Stimulated activated CD8-positive, alpha-beta memory T cell treated with anti-CD3 and anti-CD28 coated beads, Interleukin-7, amount 100 ng/mL, for 4 hours (primary cell): ENCODE measurements around the gene ELF1.
"Not testable (repeated sequence)": the region's sequence is repeated elsewhere in the genome, so short reads cannot be mapped to it uniquely, and the experiment has no call there.

ENCODE experiments used
- DNase-seq, 2 donors: peaks; one replicate each; pipeline ENCODE4 v3.0.0-alpha.2; 2020; ENCODE audit warnings: low read depth in 2 of 2

Gene ELF1

DNA sequence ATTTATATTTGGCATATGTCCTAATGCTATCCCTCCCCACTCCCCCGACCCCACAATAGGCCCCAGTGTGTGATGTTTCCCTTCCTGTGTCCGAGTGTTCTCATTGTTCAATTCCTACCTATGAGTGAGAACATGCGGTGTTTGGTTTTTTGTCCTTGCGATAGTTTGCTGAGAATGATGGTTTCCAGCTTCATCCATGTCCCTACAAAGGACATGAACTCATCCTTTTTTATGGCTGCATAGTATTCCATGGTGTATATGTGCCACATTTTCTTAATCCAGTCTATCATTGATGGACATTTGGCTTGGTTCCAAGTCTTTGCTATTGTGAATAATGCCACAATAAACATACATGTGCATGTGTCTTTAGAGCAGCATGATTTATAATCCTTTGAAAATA is 23.3 kb upstream of the ELF1 start:
- not testable (repeated sequence) for DNase-seq

- DNase-seq = no peak
These were observed 21.6 kb upstream of the ELF1 start for GRCh38 chr13:41040584-41041334.

DNA sequence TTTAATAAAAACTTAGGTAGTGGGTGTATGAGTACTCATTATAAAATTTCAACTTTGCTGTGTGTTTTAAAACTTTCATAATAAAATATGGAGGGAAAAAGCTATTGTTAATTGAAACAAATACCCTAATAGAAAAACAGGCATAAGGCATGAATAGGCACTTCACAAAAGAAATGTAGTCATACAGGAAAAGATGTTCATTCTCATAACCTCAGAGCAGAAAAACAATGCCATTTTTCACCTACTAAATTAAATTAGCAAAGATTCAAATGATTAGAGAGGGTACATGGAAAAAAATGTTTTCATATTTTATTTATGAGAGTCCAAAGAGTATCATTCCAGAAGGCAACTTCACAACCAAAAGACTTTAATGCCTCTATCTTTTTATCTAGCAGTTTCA is 20.6 kb upstream of the ELF1 start:
- no peak for DNase-seq

DNA sequence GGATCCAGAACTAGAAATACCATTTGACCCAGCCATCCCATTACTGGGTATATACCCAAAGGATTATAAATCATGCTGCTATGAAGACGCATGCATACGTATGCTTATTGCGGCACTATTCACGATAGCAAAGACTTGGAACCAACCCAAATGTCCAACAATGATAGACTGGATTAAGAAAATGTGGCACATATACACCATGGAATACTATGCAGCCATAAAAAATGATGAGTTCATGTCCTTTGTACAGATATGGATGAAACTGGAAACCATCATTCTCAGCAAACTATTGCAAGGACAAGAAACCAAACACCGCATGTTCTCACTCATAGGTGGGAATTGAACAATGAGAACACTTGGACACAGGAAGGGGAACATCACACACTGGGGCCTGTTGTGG is 17.4 kb upstream of the ELF1 start:
- not testable (repeated sequence) for DNase-seq

- DNase-seq = no peak
These were observed 15.8 kb upstream of the ELF1 start for GRCh38 chr13:41034881-41035280.

DNA sequence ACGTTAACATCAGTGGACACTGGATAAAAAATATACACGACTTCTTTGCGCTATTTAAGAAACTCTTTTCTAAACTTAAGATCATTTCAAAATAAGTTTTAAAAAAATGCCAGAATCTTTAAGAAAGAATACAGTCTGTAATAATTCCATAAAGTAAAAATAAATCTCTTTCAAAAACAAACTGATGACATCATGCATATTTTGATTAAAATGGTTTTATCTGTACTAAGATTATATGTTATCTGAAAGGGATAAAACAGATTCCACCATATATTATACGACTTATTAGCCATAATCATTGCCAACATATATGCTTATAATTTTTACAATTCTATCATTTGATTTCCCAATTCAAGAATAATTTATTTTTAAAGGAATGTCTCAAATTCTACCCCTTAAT is 15.3 kb upstream of the ELF1 start:
- no peak for DNase-seq

DNA sequence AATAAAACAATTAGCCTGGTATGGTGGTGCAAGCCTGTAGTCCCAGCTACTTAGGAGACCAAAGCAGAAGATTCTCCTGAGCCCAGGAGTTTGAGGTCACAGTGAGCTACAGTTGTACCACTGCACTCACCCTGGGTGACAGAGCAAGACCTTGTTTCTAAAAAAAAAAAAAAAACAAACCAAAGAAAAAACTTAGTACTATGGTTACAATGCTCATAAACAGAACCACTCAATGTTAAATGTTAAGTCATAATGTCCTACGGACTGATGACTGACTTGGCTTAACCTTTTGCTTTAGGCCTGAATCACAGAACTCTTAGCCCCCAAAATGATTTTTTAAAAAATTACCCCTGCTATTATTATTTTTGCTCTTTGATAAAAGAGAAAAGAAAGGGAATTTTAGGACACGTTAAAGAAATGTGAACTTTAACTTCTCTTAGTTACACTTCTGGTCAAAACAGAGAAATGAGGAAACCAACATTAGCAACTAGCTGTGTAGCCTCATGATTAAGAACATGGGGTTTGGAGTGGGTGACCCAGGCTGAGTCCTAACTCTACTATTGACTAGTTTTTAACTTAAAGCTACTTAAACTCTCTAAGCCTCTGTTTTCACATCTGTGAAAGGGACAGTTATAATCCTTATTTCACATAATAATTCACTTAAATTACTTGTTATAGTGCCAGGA is 13.7 kb upstream of the ELF1 start:
- DNase-seq = no peak

GRCh38 chr13:41029629-41030028 is 10.5 kb upstream of the ELF1 start:
- no peak for DNase-seq

GRCh38 chr13:41028051-41028450 is 8.9 kb upstream of the ELF1 start:
- no peak for DNase-seq

DNA sequence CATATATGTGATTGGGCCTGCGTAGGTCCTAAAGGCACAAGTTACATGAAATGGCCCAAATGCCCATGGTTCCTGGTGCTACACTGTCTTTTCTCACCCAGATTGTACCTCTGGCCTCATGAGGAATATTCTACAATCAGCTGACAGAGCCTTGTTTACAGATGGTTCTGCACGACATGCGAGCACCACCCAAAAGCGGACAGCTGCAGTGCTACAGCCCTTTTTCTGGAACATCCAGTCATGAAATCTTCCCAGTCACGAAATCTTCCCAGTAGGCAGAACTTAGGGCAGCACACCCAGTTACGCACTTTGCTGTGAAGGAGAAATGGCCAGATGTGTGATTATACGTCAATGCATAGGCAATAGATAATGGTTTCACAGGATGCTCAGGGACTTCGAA is 7.7 kb upstream of the ELF1 start:
- no peak for DNase-seq

DNA sequence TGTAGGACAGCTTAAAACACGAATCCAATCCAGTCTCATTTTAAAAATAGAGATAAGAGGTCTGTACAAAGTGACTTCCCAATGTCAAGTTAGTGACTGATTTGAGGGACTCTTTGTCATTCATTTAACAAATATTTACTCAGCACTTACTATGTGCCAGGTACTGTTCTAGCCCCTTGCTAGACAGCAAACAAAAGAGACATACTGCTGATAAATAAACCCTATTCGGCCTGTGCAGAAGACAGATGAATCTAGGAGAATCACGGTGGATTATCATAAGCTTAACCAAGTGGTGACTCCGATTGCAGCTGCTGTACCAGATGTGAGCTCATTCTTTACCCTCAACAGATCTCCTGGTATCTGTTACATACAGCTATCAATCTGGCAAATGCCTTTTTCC is 6.4 kb upstream of the ELF1 start:
- no peak for DNase-seq

- DNase-seq = no peak
These were observed 647 bp upstream of the ELF1 start for GRCh38 chr13:41019578-41020347.

GRCh38 chr13:41018602-41018948 is 541 bp downstream of the ELF1 start:
- no peak for DNase-seq

DNA sequence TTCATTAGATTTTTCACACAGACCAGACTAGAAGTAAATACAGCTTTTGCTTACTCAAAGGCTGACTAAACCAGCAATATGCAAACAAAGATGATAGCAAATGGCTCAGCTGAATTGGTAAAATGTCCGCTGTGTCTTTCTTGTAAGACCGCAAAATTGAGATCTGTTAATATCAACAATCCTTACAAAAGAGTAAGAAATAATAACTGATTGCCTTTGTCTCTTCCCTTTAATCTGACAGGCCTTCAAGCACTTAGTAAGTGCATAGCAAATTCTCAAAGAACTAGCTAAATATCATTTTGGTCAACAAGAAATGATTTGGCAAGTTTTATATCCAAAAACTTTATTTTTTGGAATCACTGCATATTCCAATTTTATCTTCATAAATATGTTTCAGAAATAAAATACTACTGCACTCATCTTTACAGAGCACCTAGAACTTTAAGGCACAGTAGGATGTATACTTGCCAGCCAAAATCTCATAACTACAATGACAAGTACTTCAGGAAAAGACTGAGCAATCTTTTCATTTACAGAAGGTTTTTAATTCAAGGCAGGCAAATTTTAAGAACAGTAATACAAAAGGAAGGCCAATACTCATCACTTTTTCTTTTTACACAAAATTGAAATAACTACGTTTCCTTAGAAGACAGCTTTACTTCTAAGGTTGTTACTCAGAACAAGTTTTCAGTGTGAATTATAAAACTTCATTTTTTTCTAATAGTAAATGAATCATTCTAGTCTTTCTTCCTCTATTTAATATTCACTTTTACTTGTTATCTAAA is 1.1 kb downstream of the ELF1 start:
- no peak for DNase-seq

DNA sequence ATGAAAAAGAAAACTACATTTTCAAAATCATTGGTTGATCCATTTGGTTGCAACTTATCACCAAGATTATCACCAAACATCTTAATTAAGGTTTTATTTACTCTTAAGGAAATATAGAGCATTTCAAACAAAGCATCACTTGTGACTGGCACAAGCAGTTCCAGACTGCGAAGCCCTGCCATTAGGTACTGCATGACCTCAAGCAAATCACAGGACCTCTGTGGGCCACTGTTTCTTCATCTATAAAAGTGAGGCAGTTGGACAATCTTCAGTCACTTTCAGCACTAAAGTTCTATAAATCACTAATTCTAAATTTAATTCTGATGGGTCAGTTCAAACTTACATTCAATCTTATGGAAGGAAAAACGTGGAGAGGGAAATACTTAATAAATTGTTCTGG is 2.0 kb downstream of the ELF1 start:
- no peak for DNase-seq

DNA sequence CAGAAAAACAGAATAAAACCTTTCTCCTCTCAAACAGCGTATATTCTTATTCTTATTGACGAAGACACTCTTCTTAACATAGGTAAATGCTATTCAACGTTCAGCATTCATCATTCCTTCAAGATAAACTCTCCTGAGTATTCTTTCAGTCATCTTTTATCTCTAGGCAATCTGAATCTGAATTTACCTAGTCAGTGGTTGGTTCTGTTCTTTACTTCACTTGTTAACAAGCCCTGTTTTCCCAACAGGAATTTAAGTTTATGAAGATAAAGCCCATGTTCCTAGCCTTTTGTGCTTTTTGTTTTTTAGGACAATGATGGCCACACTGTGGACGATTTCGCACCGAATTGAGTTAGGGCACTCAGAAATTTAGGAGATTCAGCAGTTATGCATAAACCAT is 3.2 kb downstream of the ELF1 start:
- no peak for DNase-seq

DNA sequence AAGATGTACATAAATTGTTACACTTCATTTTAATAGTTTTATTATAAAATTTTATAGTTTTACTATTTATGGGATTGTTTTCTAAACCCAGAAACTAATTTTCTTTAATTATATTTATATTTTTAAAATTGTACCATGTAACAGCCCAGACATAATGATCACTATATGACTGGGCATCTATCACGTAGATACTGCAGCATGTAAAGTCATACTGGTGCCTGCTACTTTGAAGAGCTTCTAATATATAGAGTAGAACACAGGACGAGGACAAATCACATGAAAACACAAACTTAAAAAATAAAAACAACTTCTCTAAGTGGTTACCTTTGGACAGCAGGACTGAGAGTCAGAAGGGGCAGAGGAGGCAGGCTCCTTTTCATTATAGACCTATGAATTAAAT is 5.3 kb downstream of the ELF1 start:
- DNase-seq = no peak

- no peak for DNase-seq
These were observed 6.6 kb downstream of the ELF1 start for GRCh38 chr13:41012536-41012935.

DNA sequence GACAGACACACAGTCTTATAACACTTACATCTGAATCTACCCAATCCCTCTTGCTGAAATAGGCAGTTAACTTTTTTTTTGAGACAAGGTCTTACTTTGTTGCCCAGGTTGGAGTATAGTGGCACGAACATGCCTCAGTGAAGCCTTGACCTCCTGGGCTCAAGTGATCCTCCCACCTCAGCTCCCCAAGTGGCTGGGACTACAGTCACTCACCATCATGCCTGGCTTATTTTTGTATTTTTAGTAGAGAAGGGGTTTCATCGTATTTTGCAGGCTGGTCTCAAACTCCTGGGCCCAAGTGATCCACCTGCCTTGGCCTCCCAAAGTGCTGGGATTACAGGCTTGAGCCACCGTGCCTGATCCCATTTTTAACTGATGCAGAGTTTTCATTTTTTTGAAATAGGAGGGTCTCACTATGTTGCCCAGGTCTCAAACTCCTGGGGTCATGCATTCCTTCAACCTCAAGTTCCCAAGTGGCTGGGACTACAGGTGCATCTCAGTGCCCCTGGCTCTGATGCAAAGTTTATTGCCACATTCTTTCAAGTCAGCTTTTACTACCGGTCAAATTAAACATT is 7.6 kb downstream of the ELF1 start:
- no peak for DNase-seq

GRCh38 chr13:41008349-41008980 is 10.7 kb downstream of the ELF1 start:
- no peak for DNase-seq

- DNase-seq = no peak
These were observed 11.4 kb downstream of the ELF1 start for GRCh38 chr13:41007744-41008128.
